Loucy (cell line): Measurements from ENCODE around the gene CLIP1.

Experiments
- H2AFZ ChIP-seq: fragments of 200-600 bp; sonication (generic); 2 replicates; pipeline ENCODE4 v1.6.0; 2016; ENCODE audit warnings: antibody characterized with exemption, mild to moderate bottlenecking, low read length, moderate library complexity
- H3F3A ChIP-seq: fragments of 200-600 bp; 2 replicates; pipeline ENCODE4 v1.6.0; 2016; ENCODE audit warnings: antibody characterized with exemption, low read depth, mild to moderate bottlenecking
- H3K27me3 ChIP-seq: fragments of 200-600 bp; sonication (generic); 2 replicates; pipeline ENCODE4 v1.6.1; 2014; ENCODE audit warnings: low read length, mild to moderate bottlenecking; ENCODE audit not compliant: insufficient read depth, poor library complexity, severe bottlenecking
- H3K36me3 ChIP-seq: fragments of 200-600 bp; sonication (generic); 2 replicates; pipeline ENCODE4 v1.6.1; 2016; ENCODE audit warnings: low read length; ENCODE audit not compliant: insufficient read depth
- H3K4me1 ChIP-seq: fragments of 200-600 bp; sonication (generic); 2 replicates; pipeline ENCODE4 v1.5.1; 2014; ENCODE audit warnings: low read length, mild to moderate bottlenecking; ENCODE audit not compliant: insufficient read depth, poor library complexity, severe bottlenecking
- H3K4me2 ChIP-seq: fragments of 200-600 bp; sonication (generic); 2 replicates; pipeline ENCODE4 v1.6.0; 2014; ENCODE audit warnings: antibody characterized with exemption, low read length, low read depth, mild to moderate bottlenecking; ENCODE audit not compliant: poor library complexity, severe bottlenecking
- H3K4me3 ChIP-seq: fragments of 200-600 bp; sonication (generic); 2 replicates; pipeline ENCODE4 v1.5.1; 2014; ENCODE audit warnings: low read length, mild to moderate bottlenecking, mixed read lengths; ENCODE audit not compliant: poor library complexity, severe bottlenecking
- H3K79me2 ChIP-seq: fragments of 200-600 bp; sonication (generic); 2 replicates; pipeline ENCODE4 v1.6.1; 2014; ENCODE audit warnings: low read length; ENCODE audit not compliant: insufficient read depth
- H3K9ac ChIP-seq: fragments of 200-600 bp; sonication (generic); 2 replicates; pipeline ENCODE4 v1.6.0; 2014; ENCODE audit warnings: mild to moderate bottlenecking, low read depth, low read length, moderate library complexity; ENCODE audit not compliant: poor library complexity, severe bottlenecking
- H3K9me2 ChIP-seq: fragments of 200-600 bp; sonication (generic); replicated peaks from 2 replicates; pipeline ENCODE4 v1.6.1; 2016; ENCODE audit warnings: low read depth, low read length, mixed read lengths
- H3K9me3 ChIP-seq: fragments of 200-600 bp; sonication (generic); 2 replicates; pipeline ENCODE4 v1.6.1; 2014; ENCODE audit warnings: mild to moderate bottlenecking, antibody characterized with exemption, low read length, low read depth; ENCODE audit not compliant: insufficient read depth
- H4K20me1 ChIP-seq: fragments of 200-600 bp; sonication (generic); 2 replicates; pipeline ENCODE4 v1.6.0; 2014; ENCODE audit warnings: antibody characterized with exemption, low read length, mild to moderate bottlenecking; ENCODE audit not compliant: insufficient read depth, poor library complexity, severe bottlenecking
- CTCF ChIP-seq: fragments of 200-600 bp; sonication (generic); conservative IDR thresholded peaks from 2 replicates; pipeline ENCODE4 v1.5.1; 2014; ENCODE audit warnings: mild to moderate bottlenecking, antibody characterized with exemption, low read length
- EZH2phosphoT487 ChIP-seq: fragments of 200-600 bp; IDR thresholded peaks from 2 replicates; pipeline ENCODE4 v1.6.1; 2018; ENCODE audit warnings: antibody characterized with exemption, mild to moderate bottlenecking, moderate library complexity, borderline replicate concordance

The CLIP1 gene

GRCh38 chr12:122395319-122395718, 27.1 kb downstream of the CLIP1 start:
- Histone ChIP-seq H3K9me2 (no peaks in the 10 kb centered on the region), H4K20me1 (no peaks in the 10 kb centered on the region), H3K4me3 (no peak overlapping the region), H3K4me2 (no peak overlapping the region), H3K9me3 (no peaks in the 10 kb centered on the region), H3K79me2 (no peaks in the 10 kb centered on the region; the same call in 1 of the 2 replicates), H3F3A (no peaks in the 10 kb centered on the region; the same call in 1 of the 2 replicates), H3K27me3 (no peaks in the 10 kb centered on the region), H3K9ac (no peak overlapping the region), H2AFZ (no peak overlapping the region), H3K36me3 (no peaks in the 10 kb centered on the region), H3K4me1 (peaks cover 8% of the 10 kb centered on the region)
- TF ChIP-seq CTCF (no peak), EZH2phosphoT487 (no peak)

GRCh38 chr12:122394626-122395194, 27.8 kb downstream of the CLIP1 start:
- Histone ChIP-seq H3K4me3 (no peak overlapping the region), H3K36me3 (no peaks in the 10 kb centered on the region), H3K79me2 (no peaks in the 10 kb centered on the region; the same call in 1 of the 2 replicates)

DNA sequence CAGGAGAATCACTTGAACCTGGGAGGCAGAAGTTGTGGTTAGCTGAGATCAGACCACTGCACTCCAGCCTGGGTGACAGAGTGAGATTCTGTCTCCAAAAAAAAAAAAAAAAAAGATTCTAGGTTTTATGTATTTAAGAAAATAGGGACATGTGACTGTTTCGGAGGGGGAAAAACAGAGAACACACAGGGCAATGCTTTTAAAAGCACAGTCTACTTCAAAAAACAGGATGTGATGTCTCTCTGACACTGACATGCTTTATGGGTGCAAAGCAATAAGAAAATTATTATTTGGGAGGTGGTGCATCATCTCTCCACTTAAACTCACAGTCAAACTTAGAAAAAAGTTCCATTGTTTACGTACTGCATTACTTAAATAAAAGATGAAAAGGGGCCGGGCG, 28.7 kb downstream of the CLIP1 start:
- no peaks in the 10 kb centered on the region for H3K4me1 ChIP-seq
- no peaks in the 10 kb centered on the region for H3K36me3 ChIP-seq
- no peaks in the 10 kb centered on the region for H3K9me2 ChIP-seq
- no peaks in the 10 kb centered on the region for H4K20me1 ChIP-seq
- no peaks in the 10 kb centered on the region for H3K27me3 ChIP-seq
- no peaks in the 10 kb centered on the region; the same call in 1 of the 2 replicates for H3F3A ChIP-seq
- no peak overlapping the region for H2AFZ ChIP-seq
- H3K4me2 ChIP-seq: no peak overlapping the region
- no peak overlapping the region for H3K9ac ChIP-seq
- no peak for TF ChIP-seq CTCF
- TF ChIP-seq EZH2phosphoT487: no peak
- H3K9me3 ChIP-seq: no peaks in the 10 kb centered on the region
- no peak overlapping the region for H3K4me3 ChIP-seq
- no peaks in the 10 kb centered on the region; the same call in 1 of the 2 replicates for H3K79me2 ChIP-seq

More at GRCh38 chr12:122394626-122395194, 27.8 kb downstream of the CLIP1 start:
- H4K20me1 ChIP-seq: no peaks in the 10 kb centered on the region
- H3K9me2 ChIP-seq: no peaks in the 10 kb centered on the region
- no peak overlapping the region for H2AFZ ChIP-seq
- H3K4me2 ChIP-seq: no peak overlapping the region
- no peaks in the 10 kb centered on the region for H3K27me3 ChIP-seq
- no peak overlapping the region for H3K9ac ChIP-seq
- H3K4me1 ChIP-seq: peaks cover 2% of the 10 kb centered on the region
- H3K9me3 ChIP-seq: no peaks in the 10 kb centered on the region
- no peak for TF ChIP-seq CTCF
- no peak for TF ChIP-seq EZH2phosphoT487
- H3F3A ChIP-seq: no peaks in the 10 kb centered on the region; the same call in 1 of the 2 replicates
